ENCODE results near the gene SV2A.
"Not testable (repeated sequence)": the region's sequence is repeated elsewhere in the genome, so short reads cannot be mapped to it uniquely, and the experiment has no call there.

SV2A gene, protein sequence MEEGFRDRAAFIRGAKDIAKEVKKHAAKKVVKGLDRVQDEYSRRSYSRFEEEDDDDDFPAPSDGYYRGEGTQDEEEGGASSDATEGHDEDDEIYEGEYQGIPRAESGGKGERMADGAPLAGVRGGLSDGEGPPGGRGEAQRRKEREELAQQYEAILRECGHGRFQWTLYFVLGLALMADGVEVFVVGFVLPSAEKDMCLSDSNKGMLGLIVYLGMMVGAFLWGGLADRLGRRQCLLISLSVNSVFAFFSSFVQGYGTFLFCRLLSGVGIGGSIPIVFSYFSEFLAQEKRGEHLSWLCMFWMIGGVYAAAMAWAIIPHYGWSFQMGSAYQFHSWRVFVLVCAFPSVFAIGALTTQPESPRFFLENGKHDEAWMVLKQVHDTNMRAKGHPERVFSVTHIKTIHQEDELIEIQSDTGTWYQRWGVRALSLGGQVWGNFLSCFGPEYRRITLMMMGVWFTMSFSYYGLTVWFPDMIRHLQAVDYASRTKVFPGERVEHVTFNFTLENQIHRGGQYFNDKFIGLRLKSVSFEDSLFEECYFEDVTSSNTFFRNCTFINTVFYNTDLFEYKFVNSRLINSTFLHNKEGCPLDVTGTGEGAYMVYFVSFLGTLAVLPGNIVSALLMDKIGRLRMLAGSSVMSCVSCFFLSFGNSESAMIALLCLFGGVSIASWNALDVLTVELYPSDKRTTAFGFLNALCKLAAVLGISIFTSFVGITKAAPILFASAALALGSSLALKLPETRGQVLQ

DNA sequence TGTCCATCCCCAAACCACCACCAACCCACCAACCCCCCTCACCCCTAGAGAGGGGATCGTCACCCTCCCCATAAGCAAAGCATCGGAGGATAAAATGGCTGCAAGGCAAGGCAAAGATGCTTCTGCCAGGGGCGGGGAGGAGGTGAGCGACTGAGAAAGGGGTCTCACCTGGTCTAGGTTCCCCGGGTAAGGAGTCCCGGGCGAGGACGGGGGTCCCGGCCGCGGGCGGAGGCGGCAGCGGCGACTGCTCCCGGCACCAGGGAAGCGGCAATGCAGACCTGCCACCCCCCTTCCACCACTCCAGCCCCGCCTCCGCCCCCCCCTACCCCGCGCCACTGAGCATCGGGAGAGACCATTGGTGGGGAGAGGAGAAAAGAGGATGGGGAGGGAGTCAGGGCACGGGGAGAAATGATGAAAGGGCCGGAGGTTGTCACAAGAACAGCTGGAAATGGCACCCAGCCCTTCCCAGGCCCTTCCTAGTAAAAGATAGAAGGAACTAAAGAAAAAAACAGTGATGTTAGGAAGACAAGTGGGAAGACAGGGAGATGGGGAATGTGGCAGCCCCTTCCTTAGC lies at the start of gene SV2A:
Gene SV2A, minus strand, starts transcription at position 274 of the 574 bp plus-strand sequence. CDS start 4,004 bp downstream, outside the sequence.
- DNase-seq = peak; percentile 81

DNA sequence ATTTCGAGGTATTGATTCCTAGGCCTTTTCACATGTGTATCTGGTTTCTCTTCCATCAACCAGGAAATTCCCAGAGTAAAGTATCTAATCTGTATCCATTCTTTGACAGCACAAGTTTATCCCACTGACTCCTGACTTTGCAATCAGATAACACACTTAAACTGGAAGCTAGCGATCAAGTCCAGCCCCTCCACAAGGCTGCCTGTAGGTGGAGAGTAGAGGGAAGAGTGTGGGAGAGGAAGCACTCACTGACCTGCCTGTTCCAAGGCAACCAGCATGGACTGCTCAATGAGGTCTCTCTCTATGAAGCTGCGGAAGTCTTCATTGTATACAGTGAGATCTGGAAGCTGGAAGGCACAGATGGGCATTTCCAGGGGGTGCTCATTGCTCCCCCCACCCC lies 49.4 kb upstream of the SV2A start:
- no peak for DNase-seq

DNA sequence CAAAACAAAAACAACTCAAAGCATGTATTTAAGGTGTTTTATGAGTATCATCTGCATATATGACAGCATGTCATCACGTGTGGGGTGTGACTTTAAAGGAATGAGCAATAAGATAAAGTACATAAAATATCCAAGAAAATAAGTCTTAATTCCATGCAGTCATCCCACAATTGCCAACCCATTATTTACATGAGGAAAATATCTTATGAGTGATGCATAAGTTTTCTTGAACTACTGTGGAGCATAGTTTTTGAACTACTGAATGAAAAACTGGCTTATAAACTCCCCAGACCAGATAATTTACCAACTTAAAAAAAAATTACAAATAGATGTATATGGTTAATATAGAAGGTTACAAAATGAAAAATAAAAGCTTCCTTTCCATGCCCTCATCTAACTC lies 48.8 kb upstream of the SV2A start:
- no peak for DNase-seq

DNA sequence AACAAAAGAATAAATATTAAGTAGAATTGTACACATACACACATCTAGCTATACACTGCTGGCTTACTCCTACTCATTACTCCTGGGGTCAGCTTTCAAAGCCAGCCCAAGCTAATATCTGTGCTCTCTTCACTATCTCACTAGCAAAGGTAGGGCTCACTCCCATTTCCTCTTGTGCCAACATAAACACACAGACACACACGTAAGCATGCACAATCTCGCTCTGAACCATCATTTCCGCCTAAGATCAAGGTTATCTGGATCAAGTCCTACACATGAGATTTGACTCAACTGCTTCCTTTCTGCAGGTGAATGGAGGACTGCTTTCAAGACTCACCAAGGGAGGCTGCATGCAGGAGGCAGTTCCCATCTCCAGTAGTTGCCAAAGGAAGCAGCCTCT lies 47.8 kb upstream of the SV2A start:
- no peak for DNase-seq

DNA sequence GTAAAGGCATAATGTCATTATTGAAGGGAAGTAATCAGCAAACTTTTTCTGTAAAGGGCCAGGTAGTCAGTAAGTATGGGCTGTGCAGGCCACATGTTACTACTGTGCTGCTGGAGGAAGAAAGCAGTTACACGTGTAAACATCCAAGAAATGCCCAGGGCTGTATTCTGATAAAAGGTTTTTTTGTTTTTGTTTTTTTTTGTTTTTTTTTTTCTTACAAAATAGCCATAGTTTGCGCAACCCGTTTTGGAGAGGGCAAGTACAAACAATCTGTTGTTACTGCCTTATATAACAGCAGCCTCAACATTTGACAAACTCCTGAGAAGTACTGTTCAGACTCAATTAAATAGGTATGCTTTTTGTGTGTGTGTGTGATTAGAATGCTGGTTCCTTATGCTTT lies 45.7 kb upstream of the SV2A start:
- no peak for DNase-seq

DNA sequence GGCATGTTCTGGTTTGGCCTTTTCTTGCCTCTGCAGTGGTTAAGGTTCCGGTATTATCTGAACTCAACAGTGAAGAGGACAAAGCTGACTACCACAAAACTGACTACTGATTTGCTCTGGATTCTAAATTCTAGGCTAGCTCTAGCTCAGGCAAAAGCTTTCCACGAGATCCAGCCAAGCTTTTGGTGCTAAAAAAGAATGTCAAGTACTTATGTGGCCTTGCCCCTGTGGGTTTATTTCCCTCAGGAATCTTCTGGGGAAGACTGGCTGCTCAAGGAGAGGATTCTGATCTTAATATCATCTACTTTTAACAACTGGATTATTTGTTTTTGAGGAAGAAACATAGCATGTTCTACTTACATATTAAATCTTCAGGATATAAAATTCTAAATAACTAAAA lies 45.1 kb upstream of the SV2A start:
- DNase-seq = no peak

DNA sequence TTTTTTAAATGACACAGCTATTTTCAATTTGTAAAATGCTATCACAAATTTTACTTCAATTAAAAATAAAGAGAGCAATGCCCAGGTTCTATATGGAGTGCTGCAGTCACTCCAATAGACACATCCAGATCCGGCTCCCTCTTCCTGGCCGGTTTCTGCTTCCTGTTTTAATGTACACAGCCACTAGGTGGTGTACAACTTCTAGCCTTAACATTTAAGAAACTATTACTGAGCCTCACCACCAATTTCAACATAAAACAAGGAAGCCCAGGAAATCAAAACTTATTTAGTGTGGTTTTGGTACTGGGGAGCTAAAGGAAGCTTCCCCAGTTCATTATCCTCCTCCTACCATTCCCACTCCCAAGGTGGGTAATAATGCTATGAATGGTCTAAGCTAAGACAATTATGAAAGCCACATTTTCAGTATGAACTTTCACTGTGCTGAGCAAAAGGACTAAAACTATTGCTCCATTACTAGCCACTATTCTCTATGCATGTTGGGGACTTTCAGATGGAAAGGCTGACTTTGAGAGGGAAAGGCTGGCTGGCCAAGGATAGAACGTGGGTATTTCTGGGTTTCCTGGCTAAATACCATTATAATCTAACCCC lies 44.5 kb upstream of the SV2A start:
- peak; percentile 75 for DNase-seq

DNA sequence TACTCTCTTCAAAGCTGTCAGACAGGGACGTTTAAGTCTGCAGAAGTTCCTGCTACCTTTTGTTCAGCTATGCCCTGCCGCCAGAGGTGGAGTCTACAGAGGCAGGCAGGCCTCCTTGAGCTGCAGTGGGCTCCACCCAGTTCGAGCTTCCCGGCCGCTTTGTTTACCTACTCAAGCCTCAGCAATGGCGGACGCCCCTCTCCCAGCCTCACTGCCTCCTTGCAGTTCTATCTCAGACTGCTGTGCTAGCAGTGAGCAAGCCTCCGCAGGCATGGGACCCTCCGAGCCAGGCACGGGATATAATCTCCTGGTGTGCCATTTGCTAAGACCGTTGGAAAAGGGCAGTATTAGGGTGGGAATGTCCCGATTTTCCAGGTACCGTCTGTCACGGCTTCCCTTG lies 39.9 kb upstream of the SV2A start:
- not testable (repeated sequence) for DNase-seq

DNA sequence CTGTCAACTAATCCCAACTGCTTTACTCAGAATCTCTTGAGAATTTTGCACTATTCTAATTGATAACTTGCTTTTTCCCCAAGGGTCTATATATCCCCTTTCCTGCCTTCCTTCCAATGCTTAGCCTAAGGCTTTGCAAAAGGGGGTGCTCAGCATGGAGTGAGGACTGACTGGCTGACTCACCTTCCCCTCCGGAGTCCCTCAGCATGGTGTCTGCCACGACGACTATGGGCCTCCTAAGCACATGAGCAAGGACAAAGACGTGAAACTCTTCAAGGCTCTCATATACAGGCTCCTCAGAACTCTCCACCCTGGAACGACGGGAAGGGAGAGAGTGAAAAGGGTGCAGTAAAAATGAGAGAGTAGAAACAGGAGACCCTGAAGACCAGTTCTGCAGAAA lies 32.3 kb upstream of the SV2A start:
- no peak for DNase-seq

DNA sequence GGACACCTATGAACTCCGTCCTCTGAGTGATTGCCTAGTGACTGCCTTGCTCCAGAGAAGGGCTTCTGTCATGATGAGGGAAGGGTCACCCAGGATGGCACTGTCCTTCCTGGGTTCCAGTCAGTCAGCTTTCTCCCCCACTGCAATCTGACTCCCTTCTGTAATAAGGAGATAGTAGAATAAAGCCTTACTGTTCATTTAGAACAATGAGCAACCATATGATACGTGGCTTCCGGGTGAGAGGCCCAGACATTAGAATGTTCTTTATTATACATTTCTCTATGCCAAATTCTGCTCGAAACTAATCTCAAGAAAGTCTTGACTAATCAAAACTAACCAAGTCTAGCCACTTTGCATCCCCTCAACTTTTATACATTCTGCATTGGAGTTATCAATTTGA lies 27.6 kb upstream of the SV2A start:
- DNase-seq = no peak

DNA sequence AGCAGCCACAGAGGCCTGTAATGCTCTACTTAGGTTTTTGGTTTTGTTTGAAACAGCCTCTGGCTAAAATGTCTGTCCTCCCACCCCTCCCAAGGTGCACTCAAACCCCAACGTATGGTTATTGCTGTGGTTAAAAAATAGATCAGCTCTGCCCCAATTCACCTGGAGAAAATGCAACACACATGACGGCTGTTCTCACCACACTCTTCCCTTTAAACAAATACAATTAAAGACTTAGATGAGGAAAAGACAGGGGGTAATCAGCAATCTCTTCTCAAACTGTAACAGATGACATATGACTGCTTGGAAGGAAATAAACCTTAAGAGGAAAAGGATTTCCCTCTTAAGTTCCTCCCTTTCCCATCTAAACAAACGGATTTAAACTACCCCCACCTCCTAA lies 25.2 kb upstream of the SV2A start:
- DNase-seq = no peak

DNA sequence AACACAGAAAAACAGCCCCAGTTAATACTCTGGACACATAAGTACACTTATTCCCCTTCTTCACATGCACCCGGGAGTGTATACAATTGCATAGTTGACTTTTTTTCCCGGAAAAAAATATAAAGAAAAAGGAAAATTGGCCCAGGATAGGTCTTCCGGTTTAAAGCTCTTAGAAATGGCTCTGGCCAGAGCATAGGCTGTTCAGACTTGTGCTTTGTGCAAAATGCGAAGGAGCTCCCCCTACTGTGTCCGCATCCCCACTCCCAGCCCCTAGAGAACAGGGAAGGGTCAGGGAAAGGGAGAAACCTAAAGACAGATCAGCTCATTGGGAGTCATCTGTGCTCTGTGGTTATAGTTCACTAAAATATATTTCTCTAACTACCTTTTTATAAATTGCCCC lies 24.6 kb upstream of the SV2A start:
- DNase-seq = no peak

DNA sequence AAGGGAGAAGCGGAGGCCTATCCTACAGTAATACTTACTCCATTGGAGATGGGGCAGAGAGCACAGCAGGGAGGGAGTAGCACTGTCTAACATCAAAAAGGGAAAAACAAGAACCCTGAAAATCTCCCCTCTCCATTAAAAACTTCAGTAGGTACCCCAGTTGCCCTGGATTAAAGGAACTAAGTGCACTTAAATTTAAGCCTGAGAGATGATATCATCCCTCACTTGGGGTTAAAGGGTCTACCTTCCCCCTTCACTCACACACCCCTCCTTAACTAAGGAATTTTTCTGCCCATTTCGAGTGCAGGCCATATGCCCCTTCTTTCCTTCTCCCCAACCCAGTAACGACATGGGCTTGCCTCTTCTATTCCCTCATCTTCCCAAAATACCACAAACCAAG lies 22.8 kb upstream of the SV2A start:
- DNase-seq = no peak

DNA sequence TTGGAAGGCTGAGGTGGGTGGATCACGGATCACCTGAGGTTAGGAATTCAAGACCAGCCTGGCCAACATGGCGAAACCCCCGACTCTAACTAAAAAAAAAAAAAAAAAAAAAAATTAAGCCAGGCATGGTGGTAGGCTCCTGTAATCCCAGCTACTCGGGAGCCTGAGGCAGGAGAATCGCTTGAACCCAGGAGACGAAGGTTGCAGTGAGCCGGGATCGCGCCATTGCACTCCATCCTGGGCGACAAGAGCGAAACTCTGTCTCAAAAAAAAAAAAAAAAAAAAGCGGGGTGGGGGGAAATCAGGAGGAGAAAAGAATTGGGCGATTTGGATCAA lies 21.0 kb upstream of the SV2A start:
- DNase-seq = not testable (repeated sequence)

DNA sequence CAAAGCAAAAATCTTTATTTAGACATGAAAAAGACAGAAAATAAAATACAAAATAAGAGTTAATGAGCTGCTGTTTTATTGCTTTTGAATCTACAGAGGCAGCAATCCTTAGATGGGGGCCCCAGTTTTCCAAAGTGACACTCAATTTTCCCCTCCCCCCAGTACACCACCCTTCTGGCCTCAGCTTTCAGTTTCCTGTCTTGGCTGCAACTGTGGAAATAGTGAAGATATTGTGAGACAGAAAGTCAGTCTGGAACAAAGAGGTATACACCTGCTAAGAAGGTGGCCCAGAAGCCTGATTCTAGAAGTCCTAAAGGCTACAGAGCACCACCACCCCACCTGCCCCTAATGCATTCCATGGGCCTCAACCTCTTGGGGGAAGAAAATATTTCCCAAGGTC lies 20.1 kb upstream of the SV2A start:
- DNase-seq = no peak

DNA sequence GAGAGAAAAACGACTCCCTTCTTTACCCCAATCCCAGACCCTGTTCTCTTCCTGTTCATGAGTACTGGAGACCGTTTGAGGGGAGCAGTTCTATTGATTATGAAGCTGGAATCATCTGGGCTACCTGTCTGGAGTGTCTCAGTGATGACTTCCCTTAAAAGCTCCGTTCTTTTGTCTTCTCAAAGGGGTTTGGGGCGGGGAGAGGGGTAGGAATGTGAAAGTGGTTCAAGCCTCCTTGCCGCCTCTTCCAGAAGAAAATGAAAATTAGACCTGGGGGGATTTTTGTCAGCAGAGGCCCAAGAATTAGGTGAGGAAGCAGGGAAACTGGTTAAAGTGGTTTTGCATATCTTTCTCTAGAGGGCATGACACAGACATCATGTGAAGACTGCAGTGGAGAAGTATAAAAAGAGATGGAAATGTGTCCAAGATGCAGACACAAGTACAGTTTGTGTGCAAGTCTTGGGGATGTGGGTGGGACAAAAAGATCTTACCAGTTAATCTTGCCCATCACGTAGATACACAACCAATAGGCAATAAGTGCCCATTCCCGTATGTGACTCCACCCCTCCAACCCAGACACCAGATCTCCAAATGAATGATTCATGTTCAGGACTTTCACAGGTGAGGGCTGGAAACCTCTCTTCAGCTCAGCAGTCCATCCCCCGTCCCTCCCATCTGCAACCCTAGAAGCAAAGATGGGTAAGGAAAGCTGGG lies 19.5 kb upstream of the SV2A start:
- peak; percentile 67 for DNase-seq

DNA sequence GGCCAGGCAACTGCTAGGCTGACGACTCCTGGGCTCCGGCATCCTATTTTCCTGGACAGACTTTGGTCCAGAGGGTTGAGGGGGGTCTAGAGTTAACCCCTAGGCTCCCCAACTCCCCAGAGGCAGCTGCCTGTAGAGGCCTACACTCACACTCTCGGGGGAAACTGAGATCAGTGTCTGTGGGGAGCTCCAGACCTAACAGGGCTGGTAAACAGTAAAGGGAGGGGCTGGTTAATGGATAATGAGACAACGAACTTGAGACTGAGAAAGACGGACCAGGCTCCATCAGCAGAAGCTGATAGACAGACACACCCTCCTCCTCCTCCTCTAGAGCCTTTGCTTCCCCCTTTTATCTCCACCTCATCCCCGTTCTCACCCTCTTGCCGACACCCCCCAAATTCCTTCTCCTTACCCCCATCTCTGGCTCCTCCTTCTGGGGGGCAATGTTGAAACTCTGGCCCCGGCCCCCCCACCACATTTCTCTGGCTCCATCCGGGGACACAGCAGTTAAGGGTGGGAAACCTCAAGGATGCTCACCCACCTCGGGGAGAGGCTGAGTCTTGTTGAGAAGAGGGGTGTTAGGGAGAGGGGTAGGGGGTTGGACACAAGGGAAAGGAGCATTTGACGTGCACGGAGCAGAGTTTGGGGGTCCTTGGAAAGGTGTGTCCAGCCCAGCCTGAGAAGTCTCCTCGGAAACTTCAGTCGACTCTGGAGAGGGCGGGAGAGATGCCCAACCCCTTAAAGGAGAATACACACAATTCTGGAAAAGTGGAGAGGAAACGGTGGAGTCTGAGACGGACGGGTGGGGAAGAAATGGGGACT lies 18.7 kb upstream of the SV2A start, which contains the start of gene MTMR11:
Gene MTMR11, minus strand, starts transcription at position 710 of the 822 bp plus-strand sequence. Its CDS starts 232 bp downstream, at position 478.
- no peak for DNase-seq

DNA sequence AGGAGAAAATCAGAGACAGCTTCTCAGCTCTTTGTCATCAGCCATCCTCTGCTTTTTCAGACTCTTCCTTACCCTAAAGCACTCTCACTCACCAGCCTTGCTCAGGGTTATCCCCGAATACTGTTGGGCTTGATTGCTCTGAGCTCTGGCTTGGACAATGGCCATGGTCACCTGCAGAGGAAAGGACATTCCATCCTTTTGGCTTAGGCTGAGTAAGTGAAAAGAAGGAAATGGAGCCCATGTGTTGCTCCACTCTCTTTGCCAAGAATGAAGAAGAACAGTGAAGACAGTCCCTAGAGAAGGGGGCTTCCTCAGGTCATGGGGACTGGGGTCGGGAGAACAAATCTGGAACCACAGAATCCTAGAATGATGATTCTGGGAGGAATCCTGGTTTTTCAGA lies 16.7 kb upstream of the SV2A start:
- no peak for DNase-seq

DNA sequence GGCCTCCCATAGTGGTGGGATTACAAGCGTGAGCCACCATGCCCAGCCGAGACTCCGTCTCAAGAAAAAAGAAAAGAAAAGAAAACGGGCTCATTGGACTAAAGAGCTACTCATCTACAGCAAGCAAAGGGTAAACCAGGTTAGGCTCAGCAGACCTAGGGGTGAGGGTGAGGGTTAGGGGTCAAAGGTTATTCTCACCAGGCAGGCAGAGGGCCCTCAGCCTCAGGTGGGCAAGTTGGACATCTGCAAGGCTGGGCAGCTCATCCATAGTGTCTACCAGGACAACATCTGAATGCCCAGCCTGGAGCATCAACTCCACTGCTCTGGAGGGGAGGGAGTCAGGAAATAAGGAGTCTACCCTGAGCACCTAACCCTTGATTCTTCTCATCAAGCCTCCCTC lies 15.6 kb upstream of the SV2A start:
- DNase-seq = no peak

DNA sequence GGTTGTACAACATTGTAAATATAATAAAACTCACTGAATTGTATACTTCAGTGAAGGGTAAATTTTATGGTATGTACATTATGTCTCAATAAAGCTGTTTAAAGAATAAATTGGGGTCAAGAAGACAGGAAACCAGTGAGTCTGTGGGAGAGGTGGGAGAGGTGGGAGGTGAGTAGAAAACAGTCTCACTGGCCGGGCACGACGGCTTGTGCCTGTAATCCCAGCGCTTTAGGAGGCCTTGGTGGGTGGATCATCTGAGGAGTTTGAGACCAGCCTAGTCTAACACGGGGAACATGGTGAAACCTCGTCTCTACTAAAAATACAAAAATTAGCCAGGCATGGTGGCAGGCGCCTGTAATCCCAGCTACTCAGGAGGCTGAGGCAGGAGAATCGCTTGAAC lies 14.8 kb upstream of the SV2A start:
- no peak for DNase-seq

DNA sequence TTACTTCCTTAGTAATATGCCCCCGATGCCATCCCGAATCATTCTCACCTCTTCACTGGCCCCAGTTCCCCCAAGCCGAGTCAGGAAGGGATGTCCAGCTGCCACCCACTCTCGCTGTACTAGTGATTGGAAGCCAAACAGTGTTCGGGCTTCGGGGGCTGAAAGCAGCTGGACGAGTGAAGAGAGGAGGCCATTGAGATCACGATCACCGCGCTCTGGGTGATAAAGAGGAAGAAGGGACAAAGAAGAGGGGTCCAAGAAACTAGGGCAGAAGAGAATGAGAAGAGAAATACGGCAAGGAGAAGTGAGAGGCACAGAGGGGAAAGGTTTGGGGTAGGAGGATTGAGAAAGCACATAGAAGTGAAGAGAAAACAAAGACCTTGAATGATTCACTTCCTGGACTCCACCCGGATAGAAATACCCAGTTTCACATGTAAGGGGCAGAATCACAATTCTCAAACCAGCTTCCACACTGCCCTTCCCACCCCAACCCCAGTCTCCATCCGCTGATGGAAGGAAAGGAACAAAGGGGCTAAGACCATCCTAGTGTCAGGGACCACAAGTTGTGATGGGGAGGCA lies 13.7 kb upstream of the SV2A start:
- no peak for DNase-seq

DNA sequence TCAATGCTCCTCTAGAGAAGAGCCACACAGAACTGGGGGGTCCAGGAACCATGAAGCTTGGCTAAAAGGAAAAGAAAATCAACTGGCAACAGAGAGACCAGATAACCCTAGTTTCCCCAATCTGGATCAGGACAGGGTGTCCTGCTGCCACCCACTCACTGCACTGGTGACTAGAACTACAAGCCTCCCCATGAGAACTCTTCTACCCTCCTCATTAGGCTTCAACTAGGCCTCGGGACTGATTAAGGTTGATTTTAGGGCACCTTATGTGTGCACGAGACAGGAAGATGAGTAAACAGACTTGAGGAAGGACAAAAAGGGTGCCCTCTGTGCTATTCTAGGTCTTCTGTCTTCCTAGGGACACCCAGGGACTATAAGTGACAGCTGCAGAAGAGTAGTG lies 12.2 kb upstream of the SV2A start:
- DNase-seq = no peak
